NCI-H510A treated with DMSO at 0.1 percent for 48 hours (cell line): ENCODE results near the gene SUN5.
"Not testable (repeated sequence)": the region's sequence is repeated elsewhere in the genome, so short reads cannot be mapped to it uniquely, and the experiment has no call there.

ENCODE experiments used
- DNase-seq: peaks from one replicate; lab custom pipeline; 2025; lab: John Stamatoyannopoulos, UW

SUN5 gene

GRCh38 chr20:32977281-32978008, 26.8 kb downstream of the SUN5 start:
- no peak for DNase-seq

- no peak for DNase-seq
Measured at GRCh38 chr20:32976746-32977145, 27.5 kb downstream of the SUN5 start.

- DNase-seq = no peak
Measured at GRCh38 chr20:32975698-32976674, 28.2 kb downstream of the SUN5 start.

GRCh38 chr20:32975121-32975520, 29.1 kb downstream of the SUN5 start:
- not testable (repeated sequence) for DNase-seq

GRCh38 chr20:32974204-32975064, 29.8 kb downstream of the SUN5 start:
- DNase-seq = not testable (repeated sequence)

- DNase-seq = no peak
Measured at GRCh38 chr20:32973077-32973717, 31.0 kb downstream of the SUN5 start.

- DNase-seq = no peak
Measured at GRCh38 chr20:32972181-32973076, 31.8 kb downstream of the SUN5 start.

- DNase-seq = no peak
Measured at GRCh38 chr20:32971703-32972161, 32.5 kb downstream of the SUN5 start.

GRCh38 chr20:32970973-32971300, 33.3 kb downstream of the SUN5 start:
- no peak for DNase-seq

- no peak for DNase-seq
Measured at GRCh38 chr20:32970115-32970972, 33.9 kb downstream of the SUN5 start.

GRCh38 chr20:32969356-32970114, 34.7 kb downstream of the SUN5 start:
- no peak for DNase-seq

GRCh38 chr20:32968478-32969241, 35.6 kb downstream of the SUN5 start:
- no peak for DNase-seq

- no peak for DNase-seq
Measured at GRCh38 chr20:32967961-32968457, 36.2 kb downstream of the SUN5 start.

- no peak for DNase-seq
Measured at GRCh38 chr20:32966881-32967781, 37.1 kb downstream of the SUN5 start.

GRCh38 chr20:32966382-32966781, 37.9 kb downstream of the SUN5 start:
- DNase-seq = no peak

GRCh38 chr20:32965581-32966373, 38.5 kb downstream of the SUN5 start:
- DNase-seq = no peak
